Testis (tissue), 2 donors: ENCODE measurements around the gene INTS7.

Experiments
- CTCF ChIP-seq, 3 experiments: fragments of 450-650 bp in 2 of 3; fragments of 200-600 bp in 1 of 3; sonication (generic) in 1 of 3; IDR thresholded peaks; one replicate each; pipeline ENCODE4 v1.5.1; 2016 to 2019; ENCODE audit warnings: antibody characterized with exemption in 3 of 3, mild to moderate bottlenecking in 2 of 3, moderate library complexity in 1 of 3
- POLR2A ChIP-seq: fragments of 450-650 bp; IDR thresholded peaks from one replicate; pipeline ENCODE4 v1.6.1; 2017; ENCODE audit warnings: antibody characterized with exemption, mild to moderate bottlenecking, moderate library complexity

GRCh38 chr1:212042436-212042835, 7.1 kb upstream of the INTS7 start:
- no peak for TF ChIP-seq CTCF (IDR thresholded peaks at IDR 0.05)
- no peak for TF ChIP-seq POLR2A
